Stimulated activated CD4-positive, alpha-beta T cell treated with anti-CD3 and anti-CD28 coated beads, Interleukin-1b, Interleukin-23, amount 100 ng/mL, for 4 hours (primary cell): ENCODE data around the gene CD207.

ENCODE experiments used
- DNase-seq, 2 donors: peaks; one replicate each; pipeline ENCODE4 v3.0.0-alpha.2; 2020; ENCODE audit warnings: low read depth in 2 of 2

CD207 gene

DNA sequence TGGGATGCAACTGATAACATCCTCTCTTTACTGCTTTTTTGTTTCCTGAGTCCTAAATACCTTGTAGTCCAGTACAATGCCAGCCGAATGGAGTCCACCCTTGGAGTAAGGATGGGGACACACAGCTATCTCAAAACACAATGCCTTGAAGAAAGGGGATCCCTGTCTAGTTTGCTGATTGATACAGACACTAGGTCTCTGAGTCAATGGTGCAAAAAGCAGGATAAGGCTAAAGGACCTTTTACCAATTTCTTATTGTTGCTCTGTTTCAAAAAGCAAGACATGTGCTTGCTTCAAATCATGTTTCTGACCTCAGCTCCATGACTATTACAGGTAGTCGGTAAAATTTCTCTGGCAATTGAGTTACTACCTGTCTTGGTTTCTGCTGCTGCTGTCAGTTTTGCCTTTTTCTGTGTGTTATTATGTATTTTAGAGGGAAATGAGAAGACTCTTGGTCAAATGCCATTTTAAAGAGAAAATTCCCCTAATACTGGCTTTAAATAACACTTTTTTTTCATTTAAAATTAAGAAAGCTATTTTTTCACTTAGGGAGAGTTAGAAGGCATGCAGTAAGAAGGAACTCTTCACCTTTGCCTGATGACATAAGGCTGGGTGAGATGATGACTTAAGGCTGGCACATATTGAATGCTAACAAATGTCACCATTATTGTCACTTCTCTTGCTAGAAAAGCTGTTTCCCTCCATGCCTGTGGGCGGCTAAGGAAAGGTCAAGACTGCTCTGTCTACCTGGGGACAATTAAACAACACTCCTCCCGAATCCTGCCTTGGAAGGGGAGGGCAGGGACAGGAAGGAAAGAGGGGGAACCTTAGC is 40.2 kb downstream of the CD207 start:
- no peak for DNase-seq

DNA sequence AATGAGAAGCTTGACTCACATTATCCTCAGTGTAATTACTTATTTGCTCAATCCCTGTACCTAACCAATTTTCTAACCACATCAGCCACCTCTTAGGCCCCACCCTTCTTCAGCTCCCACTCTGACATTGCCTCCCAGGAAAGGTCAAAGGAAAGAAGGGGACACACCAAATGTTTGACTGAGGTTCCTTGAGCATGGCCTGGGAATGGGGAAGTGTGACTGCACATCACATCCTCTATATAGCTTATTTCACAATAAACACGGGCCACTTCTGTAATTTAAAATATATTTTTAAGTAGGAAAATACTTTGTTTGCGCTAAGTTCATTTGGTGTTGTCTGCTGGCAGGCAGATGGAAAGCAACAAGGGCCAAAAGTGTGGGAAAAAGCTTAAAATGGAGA is 42.2 kb downstream of the CD207 start:
- no peak for DNase-seq

DNA sequence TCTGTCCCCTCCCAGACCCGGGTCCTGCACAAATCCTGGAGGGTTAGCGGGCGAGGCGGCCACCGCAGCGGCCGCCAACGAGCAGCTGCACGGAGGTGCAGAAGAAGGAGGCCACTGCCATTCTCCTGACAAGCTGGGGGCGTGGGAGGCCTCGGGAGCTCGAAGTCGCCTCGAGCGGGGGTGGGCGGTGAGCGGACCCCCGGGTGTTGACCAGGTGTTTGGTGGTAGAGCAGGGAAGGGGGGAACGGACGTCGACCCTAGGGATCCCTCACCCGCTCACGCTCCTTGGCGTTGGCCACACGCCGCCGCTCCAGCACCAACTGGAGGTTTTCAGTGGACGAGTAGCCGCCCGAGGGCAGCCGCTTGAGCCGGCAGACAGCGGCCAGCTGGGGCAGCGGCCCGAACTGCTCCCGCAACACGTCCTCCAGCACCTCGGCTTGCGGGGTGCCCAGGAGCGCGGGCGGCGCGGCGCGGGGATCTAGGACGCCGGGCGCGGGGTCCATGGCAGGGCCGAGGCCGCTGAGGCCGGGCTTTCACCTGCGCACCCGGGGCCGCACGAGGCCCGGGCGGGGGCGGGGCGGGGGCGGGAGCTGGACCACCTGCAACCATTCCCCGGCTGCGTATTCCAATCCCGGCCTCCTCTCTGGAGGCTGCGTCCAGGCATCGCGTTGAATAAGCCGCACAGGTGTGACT is 45.3 kb downstream of the CD207 start, which contains the start of gene FIGLA:
TSS of gene FIGLA (minus strand) at position 508 of the 693 bp plus-strand sequence. CDS start at position 503, 5 bp downstream.
- DNase-seq, result peak in 1 of 2 donors; percentile 4

DNA sequence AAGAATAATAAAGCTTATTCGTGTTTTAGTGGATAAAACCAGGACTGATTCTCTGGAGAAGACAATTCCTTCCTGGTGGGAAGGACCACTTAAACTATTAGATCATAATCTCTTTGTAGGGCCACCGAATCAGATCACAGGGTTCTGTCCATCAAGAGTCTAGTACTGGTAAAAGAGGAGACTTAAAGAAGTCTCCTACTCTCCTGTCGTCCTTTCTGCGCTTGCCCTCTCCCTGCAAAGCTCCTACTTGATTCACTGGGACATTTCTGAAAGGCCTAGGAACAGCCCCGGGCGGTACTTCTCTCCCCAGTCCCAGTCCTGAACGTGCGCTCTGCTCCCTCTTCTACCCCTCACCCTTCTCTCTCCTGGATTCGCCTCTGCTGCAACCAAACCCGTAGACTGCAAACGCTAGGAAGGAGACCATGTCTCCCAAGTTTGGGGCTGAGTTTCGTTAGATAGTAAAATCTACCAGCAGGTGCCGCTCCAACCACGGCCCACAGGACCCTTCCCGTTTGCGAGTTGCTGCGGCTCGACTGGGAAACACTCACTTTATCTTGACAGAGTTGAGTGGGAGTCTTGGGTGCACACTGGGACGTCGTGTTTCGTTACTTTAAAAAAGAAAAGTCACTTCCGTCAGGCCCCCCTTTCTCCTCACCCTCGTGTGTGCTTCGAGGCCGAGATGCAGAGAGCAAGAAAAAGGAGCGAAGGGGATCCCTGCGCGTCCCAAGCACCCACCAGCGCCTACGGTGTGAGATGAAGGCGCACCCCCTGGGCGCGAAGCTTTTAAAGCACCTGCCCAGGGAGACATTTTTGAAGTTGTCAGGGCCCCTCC is 46.1 kb downstream of the CD207 start:
- peak; percentile 58 to 63 for DNase-seq

DNA sequence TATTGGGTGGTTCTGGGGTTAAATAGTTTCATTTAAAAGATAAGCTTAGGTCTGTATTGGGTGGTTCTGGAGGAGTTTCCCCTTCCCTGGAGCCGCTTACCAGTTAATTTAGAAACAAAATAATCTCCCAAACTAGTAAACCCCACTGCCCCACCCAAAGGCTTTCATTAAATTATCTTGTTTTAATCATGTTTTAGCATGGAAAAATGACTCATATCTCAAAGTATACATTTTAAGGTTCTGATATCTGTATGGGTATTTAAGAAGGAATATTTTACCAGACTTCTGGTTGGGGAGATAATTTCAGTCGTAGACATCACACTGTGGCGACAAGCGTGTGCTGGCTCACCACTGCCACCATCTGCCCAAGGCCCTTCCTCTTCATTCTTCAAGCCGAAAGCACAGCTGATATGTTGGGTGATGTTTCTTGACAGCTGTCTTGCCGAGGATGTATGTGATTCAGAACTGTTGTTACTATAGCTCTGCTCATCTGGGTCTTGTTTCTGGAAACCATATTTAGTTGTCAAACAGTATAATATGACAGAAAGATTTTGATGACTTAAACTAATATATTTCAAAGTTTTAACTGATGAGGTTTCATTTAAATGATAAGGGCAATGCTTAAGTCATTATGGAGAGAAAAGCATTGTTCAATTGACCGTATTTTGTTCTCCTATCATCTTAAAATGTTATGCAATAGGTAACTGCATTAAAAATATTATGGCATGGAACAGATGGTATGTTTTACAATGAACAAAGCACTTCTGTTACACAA is 50.3 kb downstream of the CD207 start:
- DNase-seq, result peak; percentile 15 to 28

DNA sequence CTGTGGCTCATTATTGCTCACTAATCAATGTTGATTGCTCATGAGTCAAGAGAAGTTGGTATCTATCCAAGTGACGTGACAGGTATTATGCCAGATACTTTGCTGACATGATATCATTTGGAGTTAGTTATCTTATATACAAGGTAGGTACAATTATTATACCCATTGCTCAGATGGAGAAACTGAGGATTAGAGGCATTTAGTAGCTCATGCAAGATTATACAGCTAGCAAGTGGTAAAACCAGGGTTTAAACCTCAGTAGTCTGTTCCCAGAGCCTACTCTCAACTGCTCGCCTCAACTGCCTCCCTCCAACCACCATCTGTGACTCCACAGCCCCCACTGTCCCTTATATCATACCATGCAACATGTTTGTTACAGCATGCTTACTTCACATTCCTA is 51.3 kb downstream of the CD207 start:
- no peak for DNase-seq
